OCI-LY3 (cell line): ENCODE data around the gene GALNT2.
A peak's percentile ranks its signal among the peaks of the same experiment; 100 is the strongest.

Source experiments
- EZH2phosphoT487 ChIP-seq: fragments of 200-600 bp; shearing (Covaris generic); IDR thresholded peaks from 2 replicates; pipeline ENCODE4 v1.6.1; 2018; ENCODE audit warnings: antibody characterized with exemption, mixed run types, low read depth
- TF ChIP-seq, protein P1 (sequence below): fragments of 200-600, 300-600 bp; sonication (generic); IDR thresholded peaks from 2 replicates; pipeline ENCODE4 v1.5.1; 2014; ENCODE audit warnings: antibody characterized with exemption, low read length, low read depth

DNA sequence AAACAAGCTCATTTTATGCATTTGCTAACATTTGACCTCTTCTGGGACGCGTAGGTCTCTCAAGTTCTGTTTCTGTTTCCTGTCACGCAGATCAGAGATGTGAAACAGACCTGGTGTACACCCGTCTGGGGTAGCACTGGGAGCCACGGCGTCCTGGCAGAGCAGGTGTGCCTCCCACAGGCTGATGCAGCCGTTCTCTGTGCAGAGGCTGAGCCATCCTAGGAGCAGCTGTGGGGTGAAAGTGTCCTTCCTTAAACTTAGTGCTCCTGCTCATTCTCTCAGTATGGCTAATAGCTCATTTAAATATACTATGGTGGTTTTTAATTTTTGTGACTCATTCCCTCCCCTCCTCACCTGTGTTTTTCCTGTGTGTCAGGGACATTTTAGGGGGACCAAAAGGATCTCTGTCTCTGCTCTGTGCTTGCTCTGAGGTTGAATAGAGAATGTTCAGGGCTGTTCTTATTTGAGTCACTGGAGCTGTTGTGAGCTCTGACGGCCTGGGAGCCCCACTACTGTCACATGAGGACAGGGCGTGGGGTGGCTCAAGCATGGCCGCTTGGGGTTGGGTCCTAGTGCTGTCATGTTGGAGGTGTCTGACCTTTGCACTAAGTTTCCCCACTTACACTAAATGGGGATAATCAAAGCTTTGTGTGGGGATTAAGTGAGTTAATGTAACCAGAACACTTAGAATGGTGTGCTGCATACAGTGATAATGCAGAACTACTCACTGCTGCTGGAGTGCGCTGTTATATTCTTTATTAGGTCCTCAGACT, 43.0 kb downstream of the GALNT2 start:
- TF ChIP-seq, protein P1, sequence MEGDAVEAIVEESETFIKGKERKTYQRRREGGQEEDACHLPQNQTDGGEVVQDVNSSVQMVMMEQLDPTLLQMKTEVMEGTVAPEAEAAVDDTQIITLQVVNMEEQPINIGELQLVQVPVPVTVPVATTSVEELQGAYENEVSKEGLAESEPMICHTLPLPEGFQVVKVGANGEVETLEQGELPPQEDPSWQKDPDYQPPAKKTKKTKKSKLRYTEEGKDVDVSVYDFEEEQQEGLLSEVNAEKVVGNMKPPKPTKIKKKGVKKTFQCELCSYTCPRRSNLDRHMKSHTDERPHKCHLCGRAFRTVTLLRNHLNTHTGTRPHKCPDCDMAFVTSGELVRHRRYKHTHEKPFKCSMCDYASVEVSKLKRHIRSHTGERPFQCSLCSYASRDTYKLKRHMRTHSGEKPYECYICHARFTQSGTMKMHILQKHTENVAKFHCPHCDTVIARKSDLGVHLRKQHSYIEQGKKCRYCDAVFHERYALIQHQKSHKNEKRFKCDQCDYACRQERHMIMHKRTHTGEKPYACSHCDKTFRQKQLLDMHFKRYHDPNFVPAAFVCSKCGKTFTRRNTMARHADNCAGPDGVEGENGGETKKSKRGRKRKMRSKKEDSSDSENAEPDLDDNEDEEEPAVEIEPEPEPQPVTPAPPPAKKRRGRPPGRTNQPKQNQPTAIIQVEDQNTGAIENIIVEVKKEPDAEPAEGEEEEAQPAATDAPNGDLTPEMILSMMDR = peak; percentile 51
- no peak for TF ChIP-seq EZH2phosphoT487
